HG03060 (cell line): Measurements from ENCODE around the gene SPATA31A3.
"Not testable (repeated sequence)": the region's sequence is repeated elsewhere in the genome, so short reads cannot be mapped to it uniquely, and the experiment has no call there.

Experiments
- ATAC-seq: cut with Tn5 transposase; IDR thresholded peaks from one replicate; pipeline ENCODE4 v1.9.1; 2021; ENCODE audit warnings: low read depth, moderate number of reproducible peaks; ENCODE audit not compliant: unreplicated experiment

Gene SPATA31A3

GRCh38 chr9:66992450-66992849, at the start of gene SPATA31A3:
SPATA31A3 (minus strand) TSS chr9:66992550; CDS start chr9:66992521, 29 bp downstream.
- not testable (repeated sequence) for ATAC-seq

- not testable (repeated sequence) for ATAC-seq
Measured at GRCh38 chr9:66952576-66952975, 39.8 kb downstream of the SPATA31A3 start.

- not testable (repeated sequence) for ATAC-seq
Measured at GRCh38 chr9:66942400-66943155, 49.8 kb downstream of the SPATA31A3 start.

GRCh38 chr9:66939878-66940830, 52.2 kb downstream of the SPATA31A3 start:
- not testable (repeated sequence) for ATAC-seq

- not testable (repeated sequence) for ATAC-seq
Measured at GRCh38 chr9:66938322-66938721, 54.0 kb downstream of the SPATA31A3 start.

- not testable (repeated sequence) for ATAC-seq
Measured at GRCh38 chr9:66937662-66938061, 54.7 kb downstream of the SPATA31A3 start.
